A549 (cell line): ENCODE measurements around the gene SLIT1.
A peak's percentile ranks its signal among the peaks of the same experiment; 100 is the strongest.

Experiments used
- BHLHE40 ChIP-seq: IDR thresholded peaks from 2 replicates; pipeline ENCODE4 v1.6.1; 2012; ENCODE audit warnings: low read depth, low read length, inconsistent platforms
- CEBPB ChIP-seq, 2 experiments: fragments of >200 bp in 1 of 2; sonication (Bioruptor Twin) in 1 of 2; formaldehyde crosslinking in 1 of 2; IDR thresholded peaks; 2 replicates each; pipeline ENCODE4 v1.6.1; 2012 to 2016
- CHD4 ChIP-seq: fragments of 200-600 bp; sonication (generic); IDR thresholded peaks from 2 replicates; pipeline ENCODE4 v1.6.1; 2016; ENCODE audit warnings: antibody characterized with exemption, mild to moderate bottlenecking, borderline replicate concordance
- CTCF ChIP-seq: fragments of >200 bp; sonication (Bioruptor Twin); formaldehyde crosslinking; IDR thresholded peaks from 3 replicates; pipeline ENCODE4 v1.5.1; 2016
- E2F6 ChIP-seq: IDR thresholded peaks from 2 replicates; pipeline ENCODE4 v1.6.1; 2012; ENCODE audit warnings: low read depth, borderline replicate concordance
- EP300 ChIP-seq, 2 experiments: fragments of >200 bp; sonication (Bioruptor Twin); formaldehyde crosslinking; IDR thresholded peaks; 2 replicates in 1 of 2; 3 replicates in 1 of 2; pipeline ENCODE4 v1.6.1; 2016 to 2017
- HMGXB4 ChIP-seq: fragments of 250-450 bp; sonication (Bioruptor Pico); IDR thresholded peaks from 2 replicates; pipeline ENCODE4 v1.5.0; 2021; ENCODE audit warnings: mild to moderate bottlenecking, moderate library complexity, borderline replicate concordance
- MAX ChIP-seq: IDR thresholded peaks from 2 replicates; pipeline ENCODE4 v1.6.1; 2012
- POLR2A ChIP-seq: IDR thresholded peaks from 2 replicates; pipeline ENCODE4 v1.6.1; 2012; ENCODE audit warnings: mild to moderate bottlenecking, low read length
- REST ChIP-seq: fragments of 200-600 bp; sonication (generic); IDR thresholded peaks from 2 replicates; pipeline ENCODE4 v1.6.1; 2016; ENCODE audit warnings: antibody characterized with exemption, mild to moderate bottlenecking, moderate library complexity

- TF ChIP-seq EP300 (IDR thresholded peaks at IDR 0.05) (no peak), CTCF (peak; percentile 62), HMGXB4 (CRISPR knock-in tag) (no peak), BHLHE40 (no peak), CHD4 (no peak), E2F6 (no peak), REST (no peak), CEBPB (IDR thresholded peaks at IDR 0.05) (peak in 1 of 2 experiments; percentile 81; a peak in 2 of 4 replicates), POLR2A (no peak), MAX (no peak)
These were observed 160.0 kb downstream of the SLIT1 start for GRCh38 chr10:97025613-97026242.
